WERI-Rb-1 (cell line): ENCODE measurements around the gene HBP1.

Experiments
- DNase-seq: peaks from one replicate; pipeline ENCODE4 v3.0.0-alpha.2; 2020
- H3K27ac ChIP-seq: fragments of 250-450 bp; sonication (Bioruptor Pico); 2 replicates; pipeline ENCODE4 v1.5.1; 2020; ENCODE audit warnings: mild to moderate bottlenecking, moderate library complexity
- H3K27me3 ChIP-seq: fragments of 250-450 bp; sonication (Bioruptor Pico); 2 replicates; pipeline ENCODE4 v1.5.1; 2021; ENCODE audit warnings: mild to moderate bottlenecking, low read depth, moderate library complexity; ENCODE audit not compliant: insufficient read depth, severe bottlenecking
- H3K36me3 ChIP-seq: fragments of 250-450 bp; sonication (Bioruptor Pico); 2 replicates; pipeline ENCODE4 v1.5.1; 2020; ENCODE audit warnings: mild to moderate bottlenecking, moderate library complexity
- H3K4me3 ChIP-seq: 2 replicates; pipeline ENCODE4 v1.5.1; 2011; ENCODE audit warnings: low read depth, mild to moderate bottlenecking, control low read depth, low read length
- H3K9me3 ChIP-seq: fragments of 250-450 bp; sonication (Bioruptor Pico); 2 replicates; pipeline ENCODE4 v1.5.1; 2021; ENCODE audit warnings: mild to moderate bottlenecking, moderate library complexity; ENCODE audit not compliant: severe bottlenecking
- TF ChIP-seq, protein P1 (sequence below): IDR thresholded peaks from 2 replicates; pipeline ENCODE4 v1.5.1; 2011; ENCODE audit warnings: low read depth, mild to moderate bottlenecking, control low read depth, inconsistent platforms, low read length

The HBP1 gene

DNA sequence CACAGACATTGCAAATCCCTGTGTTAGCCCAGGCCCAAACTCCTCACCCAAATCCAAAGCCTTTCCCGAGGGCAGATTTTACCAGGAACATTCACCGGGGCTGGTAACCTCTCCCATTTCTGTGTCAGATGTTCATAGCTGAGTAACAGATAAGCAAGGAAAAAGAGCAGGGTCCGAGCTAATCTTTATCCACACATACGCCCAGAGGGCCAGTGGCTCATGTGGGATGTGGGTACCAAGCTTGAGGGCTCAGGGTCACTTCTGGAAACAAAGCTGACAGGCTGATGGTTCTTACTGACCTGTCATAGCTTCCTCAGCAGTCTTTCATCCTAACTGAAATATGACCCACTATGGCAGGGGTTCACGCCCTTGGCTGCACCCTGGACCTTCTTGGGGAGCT is 39.8 kb downstream of the HBP1 start:
- H3K27ac ChIP-seq: no peak overlapping the region
- DNase-seq: no peak
- peaks cover 5% of the 10 kb centered on the region for H3K36me3 ChIP-seq
- TF ChIP-seq, protein P1, sequence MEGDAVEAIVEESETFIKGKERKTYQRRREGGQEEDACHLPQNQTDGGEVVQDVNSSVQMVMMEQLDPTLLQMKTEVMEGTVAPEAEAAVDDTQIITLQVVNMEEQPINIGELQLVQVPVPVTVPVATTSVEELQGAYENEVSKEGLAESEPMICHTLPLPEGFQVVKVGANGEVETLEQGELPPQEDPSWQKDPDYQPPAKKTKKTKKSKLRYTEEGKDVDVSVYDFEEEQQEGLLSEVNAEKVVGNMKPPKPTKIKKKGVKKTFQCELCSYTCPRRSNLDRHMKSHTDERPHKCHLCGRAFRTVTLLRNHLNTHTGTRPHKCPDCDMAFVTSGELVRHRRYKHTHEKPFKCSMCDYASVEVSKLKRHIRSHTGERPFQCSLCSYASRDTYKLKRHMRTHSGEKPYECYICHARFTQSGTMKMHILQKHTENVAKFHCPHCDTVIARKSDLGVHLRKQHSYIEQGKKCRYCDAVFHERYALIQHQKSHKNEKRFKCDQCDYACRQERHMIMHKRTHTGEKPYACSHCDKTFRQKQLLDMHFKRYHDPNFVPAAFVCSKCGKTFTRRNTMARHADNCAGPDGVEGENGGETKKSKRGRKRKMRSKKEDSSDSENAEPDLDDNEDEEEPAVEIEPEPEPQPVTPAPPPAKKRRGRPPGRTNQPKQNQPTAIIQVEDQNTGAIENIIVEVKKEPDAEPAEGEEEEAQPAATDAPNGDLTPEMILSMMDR: no peak
- no peaks in the 10 kb centered on the region for H3K27me3 ChIP-seq
- H3K4me3 ChIP-seq: no peak overlapping the region
- no peaks in the 10 kb centered on the region for H3K9me3 ChIP-seq

DNA sequence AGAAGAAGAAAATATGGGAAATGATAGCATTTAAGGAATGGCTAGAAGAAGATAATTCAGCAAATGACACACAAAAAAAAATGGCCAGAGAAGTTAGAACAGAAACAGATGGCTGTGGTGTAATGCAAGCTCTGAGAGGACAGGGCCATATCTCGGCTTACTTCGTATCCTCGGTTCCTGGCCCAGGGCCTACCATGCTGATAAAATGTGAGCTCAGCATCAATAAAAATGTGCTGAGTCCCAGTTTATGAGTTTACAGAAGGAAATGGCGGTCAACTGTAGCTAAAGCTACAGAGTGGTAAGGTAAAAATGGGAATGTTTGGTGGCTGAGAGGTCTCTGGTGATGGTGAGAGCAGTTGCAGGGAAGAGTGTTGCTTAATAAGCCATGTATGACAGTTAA is 40.8 kb downstream of the HBP1 start:
- H3K27me3 ChIP-seq: no peaks in the 10 kb centered on the region
- no peak overlapping the region for H3K27ac ChIP-seq
- H3K4me3 ChIP-seq: no peak overlapping the region
- TF ChIP-seq, protein P1: no peak
- H3K36me3 ChIP-seq: peaks cover 2% of the 10 kb centered on the region; the same call in 1 of the 2 replicates
- no peak for DNase-seq
- H3K9me3 ChIP-seq: no peaks in the 10 kb centered on the region

DNA sequence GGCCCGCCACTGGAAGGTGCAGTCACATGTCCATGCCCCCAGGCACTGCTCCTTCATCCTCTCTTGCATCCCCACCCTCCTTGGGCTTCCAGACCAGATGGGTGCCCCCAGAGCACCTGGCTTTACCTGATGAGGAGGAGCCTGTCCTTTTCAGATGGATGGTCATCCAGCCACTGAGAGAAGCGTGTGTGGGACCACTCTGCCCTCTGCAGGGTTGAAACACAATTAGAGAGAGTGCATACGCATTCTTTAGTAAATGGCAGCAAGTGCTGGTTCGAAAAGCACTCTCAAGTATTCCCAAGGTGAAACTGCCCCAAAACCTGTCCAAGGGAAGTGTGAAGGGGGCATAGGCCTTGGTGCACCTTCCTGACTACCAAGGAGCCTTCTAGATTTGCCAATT is 41.6 kb downstream of the HBP1 start:
- no peaks in the 10 kb centered on the region for H3K27me3 ChIP-seq
- H3K4me3 ChIP-seq: no peak overlapping the region
- TF ChIP-seq, protein P1: no peak
- H3K27ac ChIP-seq: no peak overlapping the region
- peaks cover 2% of the 10 kb centered on the region; the same call in 1 of the 2 replicates for H3K36me3 ChIP-seq
- DNase-seq: no peak
- no peaks in the 10 kb centered on the region for H3K9me3 ChIP-seq

DNA sequence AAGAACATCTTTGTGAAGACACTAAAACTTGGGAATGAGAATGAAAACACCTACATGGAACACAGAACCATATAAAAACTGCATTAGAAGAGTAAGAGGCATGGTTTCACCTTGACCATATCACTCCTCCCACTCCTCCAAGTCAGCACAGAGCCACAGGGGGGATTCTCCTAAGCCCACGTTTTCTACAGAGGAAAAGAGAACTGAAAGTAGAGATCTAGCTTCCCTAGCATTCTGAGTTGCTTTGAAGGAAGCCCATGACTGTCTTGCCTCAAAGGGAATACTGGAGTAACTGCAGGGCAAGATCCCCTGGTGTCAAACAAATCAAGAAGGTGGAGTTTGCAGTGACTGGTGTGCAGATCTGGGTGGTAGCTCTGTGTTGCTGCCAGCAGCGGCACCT is 43.9 kb downstream of the HBP1 start:
- TF ChIP-seq, protein P1: no peak

DNA sequence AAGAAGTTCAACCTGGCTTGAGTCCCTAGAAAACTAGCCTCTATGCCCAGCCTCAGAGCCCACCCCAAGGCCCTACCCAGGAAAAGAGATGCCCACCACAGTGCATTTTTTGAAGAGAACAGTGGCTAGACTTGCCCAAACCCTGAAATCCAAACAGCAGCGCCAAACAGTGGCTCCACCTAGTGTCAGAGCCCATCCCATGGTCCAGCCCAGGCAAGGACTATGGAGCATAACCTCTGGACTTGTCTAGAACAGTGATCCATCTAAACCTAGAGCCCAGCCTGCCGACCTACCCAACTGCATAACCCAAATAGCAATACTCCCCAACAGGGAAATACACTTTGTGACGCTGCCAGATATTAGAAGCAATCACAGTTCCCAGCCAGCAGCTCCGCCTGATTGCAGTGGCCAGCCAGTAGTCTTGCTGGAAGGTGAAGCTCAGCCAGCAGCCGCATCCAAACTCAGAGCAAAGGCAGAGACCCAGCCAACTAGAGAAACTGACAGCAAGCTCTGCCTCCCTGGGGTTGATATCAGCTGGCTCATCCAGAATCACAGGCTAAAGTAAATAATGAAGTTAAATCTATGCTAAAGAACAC is 44.5 kb downstream of the HBP1 start:
- no peaks in the 10 kb centered on the region for H3K27me3 ChIP-seq
- no peaks in the 10 kb centered on the region for H3K9me3 ChIP-seq
- no peak for DNase-seq
- H3K36me3 ChIP-seq: peaks cover 2% of the 10 kb centered on the region; the same call in 1 of the 2 replicates
- TF ChIP-seq, protein P1: no peak
- no peak overlapping the region for H3K27ac ChIP-seq
- no peak overlapping the region for H3K4me3 ChIP-seq

More for the DNA sequence above, 43.9 kb downstream of the HBP1 start:
- DNase-seq: no peak
- Histone ChIP-seq H3K27me3 (no peaks in the 10 kb centered on the region), H3K4me3 (no peak overlapping the region), H3K9me3 (no peaks in the 10 kb centered on the region), H3K36me3 (peaks cover 2% of the 10 kb centered on the region; the same call in 1 of the 2 replicates), H3K27ac (no peak overlapping the region)

DNA sequence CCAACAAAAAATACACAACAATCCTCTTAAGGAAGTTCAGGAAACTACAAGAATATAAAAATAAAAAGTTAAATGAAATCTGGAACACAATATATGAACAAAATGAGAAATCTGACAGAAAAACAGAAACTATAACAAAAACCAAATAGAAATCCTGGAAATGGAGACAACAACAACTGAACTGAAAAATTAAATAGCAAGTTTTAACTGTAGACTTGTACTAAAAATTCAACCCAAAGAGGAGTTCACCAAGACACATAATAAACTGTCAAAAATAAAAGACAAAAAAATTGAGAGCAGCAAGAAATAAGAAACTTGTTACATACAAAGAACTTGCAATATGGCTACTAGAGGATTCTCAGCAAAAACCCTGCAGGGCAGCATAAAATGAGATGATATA is 45.1 kb downstream of the HBP1 start:
- Histone ChIP-seq H3K36me3 (peaks cover 2% of the 10 kb centered on the region; the same call in 1 of the 2 replicates), H3K27me3 (no peaks in the 10 kb centered on the region), H3K27ac (no peak overlapping the region), H3K9me3 (no peaks in the 10 kb centered on the region), H3K4me3 (no peak overlapping the region)
- no peak for DNase-seq
- TF ChIP-seq, protein P1: no peak
